Subcutaneous preadipocyte (primary cell): ENCODE results near the gene NDUFB10. TPM values are rescaled to one million over a fixed set of nuclear protein-coding genes. Genes with fewer than 3 reads are reported as not detected.

Experiments
- small RNA-seq: library from RNA; depleted of rRNA; stranded (forward); fragments of <200 nt; gene quantifications from one replicate; pipeline ENCODE3, GENCODE V24; 2012
- total RNA-seq: library from RNA; depleted of rRNA; stranded (reverse); fragments of >200 nt; gene quantifications from 2 replicates; pipeline ENCODE4 v1.2.3, GENCODE V29; 2012

NDUFB10 gene
- total RNA-seq: 133 and 161 TPM in 2 replicates

GRCh38 chr16:1959269-1960039 lies at the start of gene NDUFB10:
Gene NDUFB10 (plus strand): TSS chr16:1959538. CDS start chr16:1959625, 87 bp downstream.

DNA sequence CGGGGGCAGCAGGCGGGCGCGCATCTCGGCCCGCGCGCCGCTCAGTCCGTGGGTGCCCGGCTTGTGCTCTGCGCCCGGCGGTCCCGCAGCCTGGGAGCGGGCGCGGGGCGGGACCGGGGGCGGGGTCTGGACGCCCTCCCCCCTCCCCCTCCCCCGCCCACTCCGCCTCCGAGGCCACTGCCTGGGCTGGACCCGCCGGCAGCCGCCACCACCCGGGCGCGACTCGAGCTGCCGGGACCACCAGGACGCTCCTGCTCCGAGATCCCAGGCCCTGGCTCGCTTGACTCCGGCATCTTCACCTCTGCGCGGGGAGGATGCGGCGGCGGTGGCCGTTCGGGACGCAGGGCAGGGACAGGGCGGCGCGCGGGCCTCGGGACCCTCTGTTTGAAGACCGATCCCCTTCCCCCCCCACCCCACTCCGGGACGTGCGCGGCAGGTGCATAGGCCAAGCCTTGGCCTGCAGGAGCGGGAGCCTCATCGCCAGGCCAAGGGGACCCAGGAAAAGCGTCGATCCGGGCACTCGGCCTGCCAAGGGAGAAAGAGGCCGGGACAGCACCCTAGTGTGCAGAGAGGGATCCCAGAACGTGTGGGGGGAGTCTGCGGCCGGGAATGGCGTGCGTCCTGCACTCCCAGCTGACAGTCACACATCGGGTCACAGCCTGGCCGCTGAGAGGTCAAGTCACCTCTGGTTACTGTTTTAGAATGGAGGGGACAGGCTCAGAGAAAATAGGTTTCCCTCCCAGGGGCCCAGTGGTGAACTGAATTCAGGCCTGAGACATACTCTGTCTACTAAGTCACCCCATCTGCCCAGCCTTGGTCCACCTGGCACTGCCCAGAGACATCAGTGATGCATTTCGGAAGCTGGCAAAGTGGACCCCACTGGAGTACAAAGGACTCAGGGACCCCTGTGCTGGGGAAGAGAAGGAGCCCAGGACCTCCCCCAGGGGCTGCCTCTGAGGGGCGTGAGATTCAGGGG lies 40.7 kb upstream of the NDUFB10 start, which contains the start of gene HS3ST6:
Gene HS3ST6 (minus strand): TSS at position 65 of the 976 bp plus-strand sequence. CDS start 92 bp downstream, outside the sequence.

DNA sequence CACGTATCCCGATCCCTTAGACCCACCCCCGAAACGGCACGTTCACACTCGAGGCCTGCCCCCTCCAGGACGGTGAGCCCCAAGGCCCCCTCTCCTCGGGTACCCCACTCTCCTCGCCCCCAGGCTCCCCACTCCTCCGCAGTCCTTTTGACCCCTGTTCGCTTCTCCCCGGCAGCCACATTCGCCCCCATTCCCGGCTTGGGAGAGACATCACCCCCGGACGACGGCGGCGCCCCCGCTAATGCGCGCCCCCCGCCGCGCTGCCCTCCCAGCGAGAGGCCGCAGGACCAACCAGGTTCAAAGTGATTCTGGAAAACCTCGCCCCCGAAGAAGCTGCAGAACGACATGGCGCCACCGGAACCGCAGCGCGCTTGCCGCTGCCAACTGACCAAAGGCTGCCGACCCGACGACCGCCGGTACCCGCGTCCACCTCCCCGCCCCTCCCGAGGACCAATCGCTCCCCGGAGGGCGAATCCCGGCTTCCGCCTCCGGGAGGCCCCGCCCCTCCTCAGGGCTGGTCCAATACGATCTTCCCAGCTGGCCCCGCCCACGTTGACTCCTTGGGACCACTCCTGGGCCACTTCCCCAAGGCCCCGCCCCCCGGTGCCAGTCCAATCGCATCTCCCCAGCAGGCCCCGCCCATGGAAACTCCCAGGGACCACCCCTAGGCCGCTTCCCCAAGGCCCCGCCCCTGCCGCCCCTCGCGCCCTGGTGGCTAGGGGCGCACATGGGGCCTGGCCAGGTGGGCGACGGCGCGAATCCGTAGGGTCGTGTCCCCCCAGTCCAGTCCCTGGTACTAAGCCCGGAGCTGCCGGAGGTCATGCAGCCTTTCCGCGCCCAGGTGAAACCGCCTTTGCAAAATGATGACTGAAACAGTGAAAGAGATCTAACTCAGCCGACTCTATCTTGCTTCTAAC lies 16.3 kb upstream of the NDUFB10 start, which contains the start of gene MSRB1:
Gene MSRB1 (minus strand): TSS at position 390 of the 917 bp plus-strand sequence. CDS start 43 bp downstream, at position 347.

DNA sequence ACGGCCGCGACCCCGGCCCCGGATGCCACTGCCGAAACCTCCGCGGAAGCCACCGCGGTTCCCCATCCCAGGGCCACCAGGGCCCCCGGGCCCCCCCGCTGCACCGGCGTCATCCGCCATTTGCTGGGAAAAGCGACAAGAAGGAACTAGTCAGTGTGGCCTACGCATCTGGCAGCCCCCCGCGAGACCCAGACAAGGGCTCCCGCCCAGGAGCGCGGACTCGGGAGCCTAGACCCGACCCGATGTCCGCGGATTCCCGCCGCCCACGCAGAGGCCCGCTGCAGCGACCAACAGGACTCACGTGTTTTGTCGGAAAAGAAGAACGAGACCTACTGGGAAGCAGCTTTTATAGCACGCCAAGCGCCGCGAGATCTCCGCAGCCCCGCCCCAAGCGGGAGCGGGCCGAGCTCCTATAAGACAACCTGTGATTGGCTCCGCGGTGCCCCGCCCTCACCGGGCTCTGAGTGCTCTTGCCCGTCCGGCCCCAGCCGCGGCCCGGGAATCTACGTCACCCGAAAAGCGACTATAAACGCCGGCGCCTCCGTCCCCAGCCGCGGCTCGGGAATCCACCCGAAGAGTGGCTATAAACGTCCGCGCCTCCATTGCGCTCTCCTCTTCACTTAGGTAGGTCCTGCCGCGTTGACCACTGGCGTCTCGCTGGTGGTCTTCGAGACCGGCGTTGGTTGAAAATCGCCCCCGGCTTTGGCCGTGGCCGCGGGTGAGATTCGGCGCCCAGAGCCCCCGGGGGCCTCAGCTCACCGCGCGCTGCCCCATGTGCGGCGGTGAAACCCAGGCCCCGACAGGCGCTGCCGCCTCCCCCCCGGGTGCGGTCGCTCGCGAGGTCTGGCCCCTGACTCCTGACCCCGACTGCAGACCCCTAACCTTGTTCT lies 5.4 kb downstream of the NDUFB10 start, which contains the start of gene RPS2:
Gene RPS2 (minus strand): TSS at position 321 of the 890 bp plus-strand sequence. CDS start 201 bp downstream, at position 120.

GRCh38 chr16:1966460-1966859 lies 7.1 kb downstream of the NDUFB10 start, which contains the start of gene RNF151:
Gene RNF151 (plus strand): TSS chr16:1966856. CDS start chr16:1966882, 26 bp downstream.

GRCh38 chr16:1971796-1972489 lies 12.6 kb downstream of the NDUFB10 start, which contains the start of gene TBL3:
Gene TBL3 (plus strand): TSS chr16:1972053. CDS start chr16:1972165, 112 bp downstream.

DNA sequence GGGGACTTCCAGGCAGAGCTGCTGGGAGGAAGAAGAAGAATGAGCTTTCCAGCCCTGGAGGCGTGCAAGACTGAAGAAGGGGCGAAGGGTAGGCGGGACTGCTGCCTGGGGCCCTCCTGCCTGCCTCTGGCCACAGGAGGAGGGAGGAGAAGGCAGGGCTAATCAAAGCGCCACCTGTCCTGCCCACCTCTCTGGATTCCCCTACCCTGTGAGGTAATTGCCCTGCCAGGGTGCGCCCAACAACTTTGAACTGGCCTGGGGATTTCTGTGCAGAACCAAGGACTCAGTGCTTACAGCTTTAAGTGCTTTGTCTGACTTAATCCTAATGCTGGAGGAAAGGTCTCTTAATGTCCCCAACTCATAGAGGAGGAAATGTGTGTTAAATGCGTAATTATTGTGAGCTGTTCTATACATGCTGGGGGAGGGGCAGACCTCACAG lies 22.1 kb downstream of the NDUFB10 start, which contains the start of gene NOXO1:
Gene NOXO1 (minus strand): TSS at position 72 of the 439 bp plus-strand sequence. CDS start 290 bp downstream, outside the sequence.

DNA sequence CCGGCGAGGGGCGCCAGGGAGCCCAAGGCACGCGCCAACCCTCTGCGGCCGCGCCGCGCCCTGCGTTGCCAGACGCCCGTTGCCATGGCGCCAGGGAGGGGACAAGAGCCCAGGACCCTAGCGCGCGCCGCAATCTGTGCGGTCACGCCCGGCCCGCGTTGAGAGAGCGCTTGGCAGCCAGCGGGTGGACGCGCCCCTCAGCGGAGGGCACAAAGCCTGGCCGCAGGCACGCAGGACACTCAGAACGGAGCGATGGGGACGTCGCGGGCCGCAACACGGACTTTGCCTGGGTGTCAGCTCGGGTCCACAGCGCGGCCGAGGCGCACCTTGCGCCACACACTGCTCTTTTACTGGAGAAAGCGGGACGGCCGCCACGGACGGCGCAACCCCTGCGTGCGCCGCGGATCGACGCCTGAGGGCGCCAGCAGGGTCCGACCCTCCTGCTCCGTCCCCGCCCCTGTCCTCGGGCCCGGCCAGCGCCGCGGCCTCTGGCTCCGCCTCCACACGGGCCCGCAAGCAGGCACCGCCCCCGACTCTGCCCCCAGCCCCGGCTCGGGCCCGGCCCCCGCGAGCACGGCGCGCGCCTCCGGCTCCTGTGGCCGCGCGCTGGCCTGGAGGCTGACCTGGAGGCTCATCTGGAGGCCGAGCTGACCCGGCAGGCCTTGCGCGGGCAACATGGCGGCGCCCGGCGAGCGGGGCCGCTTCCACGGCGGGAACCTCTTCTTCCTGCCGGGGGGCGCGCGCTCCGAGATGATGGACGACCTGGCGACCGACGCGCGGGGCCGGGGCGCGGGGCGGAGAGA lies 24.4 kb downstream of the NDUFB10 start, which contains the start of gene GFER:
Gene GFER (plus strand): TSS at position 650 of the 803 bp plus-strand sequence. CDS start 26 bp downstream, at position 676.

DNA sequence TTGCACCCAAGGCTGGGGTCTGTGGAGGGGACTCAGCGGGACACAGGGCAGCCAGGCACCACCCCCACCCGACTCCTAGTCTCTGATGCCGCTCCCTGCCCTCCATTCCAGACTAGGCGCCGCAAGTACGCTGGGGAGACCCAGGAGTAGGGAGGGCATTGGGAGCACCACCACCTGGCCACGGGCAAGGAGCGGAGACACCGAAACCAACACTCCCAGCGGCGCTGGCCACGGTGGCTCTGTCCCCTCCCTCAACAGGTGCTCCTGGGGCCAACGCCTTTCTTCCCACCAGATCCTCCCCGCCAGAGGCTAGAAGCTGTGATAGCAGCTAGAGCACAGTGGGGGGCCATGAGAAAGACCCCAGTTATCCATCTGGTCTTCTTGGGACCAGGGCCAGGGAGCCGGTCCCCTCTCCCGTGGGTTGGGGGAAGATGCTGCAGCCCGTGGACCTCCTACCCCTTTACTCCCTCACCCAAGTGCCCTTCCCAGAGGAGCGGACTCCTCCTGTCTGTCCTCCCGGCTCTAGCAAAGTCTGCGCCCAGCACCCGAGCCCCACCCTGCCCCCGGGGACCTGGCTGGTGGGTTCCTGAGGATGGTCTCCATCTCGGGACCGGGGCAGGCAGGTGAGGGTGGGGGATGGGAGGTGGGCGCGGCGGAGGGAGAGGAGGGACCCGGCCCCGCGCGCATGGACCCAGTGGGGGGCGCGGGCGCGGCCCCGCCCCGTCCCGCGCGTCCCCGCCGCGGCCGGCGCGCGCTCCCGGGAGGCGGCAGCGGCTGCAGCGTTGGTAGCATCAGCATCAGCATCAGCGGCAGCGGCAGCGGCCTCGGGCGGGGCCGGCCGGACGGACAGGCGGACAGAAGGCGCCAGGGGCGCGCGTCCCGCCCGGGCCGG lies 30.1 kb downstream of the NDUFB10 start, which contains the start of gene SYNGR3:
Gene SYNGR3 (plus strand): TSS at position 762 of the 892 bp plus-strand sequence. CDS start 133 bp downstream, outside the sequence.

DNA sequence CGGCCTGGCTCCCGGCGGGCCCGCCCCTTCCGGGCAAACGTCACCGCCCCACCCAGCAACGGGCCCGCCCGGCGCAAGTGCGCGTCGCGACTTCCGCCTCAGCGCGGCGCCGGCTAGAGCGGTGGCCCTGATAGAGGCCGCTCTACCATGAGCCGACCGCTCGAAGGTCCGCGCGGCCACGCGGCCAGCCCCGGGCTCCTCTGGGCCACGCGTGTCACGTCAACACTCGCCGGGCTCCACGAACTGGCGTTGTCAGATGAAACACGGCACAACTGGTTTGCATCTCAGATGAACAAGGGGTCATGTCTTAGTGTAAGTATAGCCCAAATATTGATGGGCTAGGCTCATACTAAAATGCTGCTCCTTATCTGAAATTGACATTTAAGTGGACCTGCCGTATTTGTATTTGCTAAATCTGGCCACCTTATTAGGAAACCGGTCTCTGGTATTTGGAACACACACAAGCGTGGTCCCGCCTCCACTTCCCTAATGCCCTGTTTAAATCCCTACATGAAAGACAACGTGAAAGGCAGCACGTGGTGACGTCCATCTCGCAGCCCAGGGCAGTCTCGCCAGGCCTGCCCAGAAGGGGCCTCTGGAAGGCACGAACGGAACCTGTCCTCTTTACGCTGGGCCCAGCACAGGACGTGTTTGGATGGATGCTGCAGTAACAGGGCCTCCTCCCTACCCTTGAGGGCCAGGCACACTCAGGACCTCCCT lies 50.6 kb downstream of the NDUFB10 start, which contains the start of gene ZNF598:
Gene ZNF598 (minus strand): TSS at position 31 of the 720 bp plus-strand sequence.

Small RNA genes within 50 kb of the gene (small RNA-seq; reads per million reads assigned to genes)
- gene AC005363.2: 0.08 reads per million
- gene SNORA10: not detected
- not detected for gene SNORA64

Other genes with a start within 250 kb of the NDUFB10 start
- 29.9 and 37.5 TPM in 2 replicates for gene NME3, start 188.0 kb upstream of the NDUFB10 start, total RNA-seq
- 11.7 and 18.4 TPM in 2 replicates for gene EME2, start 186.7 kb upstream of the NDUFB10 start, total RNA-seq
- gene MRPS34, start 186.4 kb upstream of the NDUFB10 start, total RNA-seq: 68.0 and 88.2 TPM in 2 replicates
- 20.3 and 27.2 TPM in 2 replicates for gene SPSB3, start 177.0 kb upstream of the NDUFB10 start, total RNA-seq
- gene NUBP2, start 176.6 kb upstream of the NDUFB10 start, total RNA-seq: 69.8 and 79.4 TPM in 2 replicates
- gene IGFALS, start 165.8 kb upstream of the NDUFB10 start, total RNA-seq: under 0.01 TPM in 1 of 2 replicates, not detected in the other
- 14.7 and 24.3 TPM in 2 replicates for gene HAGH, start 132.7 kb upstream of the NDUFB10 start, total RNA-seq
- 52.6 and 61.7 TPM in 2 replicates for gene FAHD1, start 132.3 kb upstream of the NDUFB10 start, total RNA-seq
- gene MEIOB, start 87.4 kb upstream of the NDUFB10 start, total RNA-seq: not detected in 2 replicates
- not detected in 2 replicates for gene HS3ST6, start 41.1 kb upstream of the NDUFB10 start, total RNA-seq
- 12.7 and 15.4 TPM in 2 replicates for gene MSRB1, start 16.3 kb upstream of the NDUFB10 start, total RNA-seq
- not detected in 2 replicates for gene RPL3L, start 4.8 kb upstream of the NDUFB10 start, total RNA-seq
- 1,799 and 3,882 TPM in 2 replicates for gene RPS2, start 5.3 kb downstream of the NDUFB10 start, total RNA-seq
- gene RNF151, start 7.3 kb downstream of the NDUFB10 start, total RNA-seq: not detected in 2 replicates
- 49.2 and 51.6 TPM in 2 replicates for gene TBL3, start 12.5 kb downstream of the NDUFB10 start, total RNA-seq
- gene NOXO1, start 21.9 kb downstream of the NDUFB10 start, total RNA-seq: 0.39 TPM in 1 of 2 replicates, not detected in the other
- gene GFER, start 24.7 kb downstream of the NDUFB10 start, total RNA-seq: 9.9 and 13.1 TPM in 2 replicates
- gene SYNGR3, start 30.4 kb downstream of the NDUFB10 start, total RNA-seq: 0.73 and 1.4 TPM in 2 replicates
- gene ZNF598, start 50.3 kb downstream of the NDUFB10 start, total RNA-seq: 26.8 and 35.0 TPM in 2 replicates
- gene NPW, start 60.2 kb downstream of the NDUFB10 start, total RNA-seq: 1.5 TPM in 1 of 2 replicates, not detected in the other
- 4.8 and 5.1 TPM in 2 replicates for gene NHERF2, start 67.4 kb downstream of the NDUFB10 start, total RNA-seq
- gene NTHL1, start 88.3 kb downstream of the NDUFB10 start, total RNA-seq: 19.7 and 31.6 TPM in 2 replicates
- gene TSC2, start 88.4 kb downstream of the NDUFB10 start, total RNA-seq: 56.2 and 62.2 TPM in 2 replicates
- 95.8 and 107 TPM in 2 replicates for gene PKD1, start 176.4 kb downstream of the NDUFB10 start, total RNA-seq
- under 0.01 and 0.20 TPM in 2 replicates for gene RAB26, start 189.1 kb downstream of the NDUFB10 start, total RNA-seq
- gene TRAF7, start 196.2 kb downstream of the NDUFB10 start, total RNA-seq: 61.0 and 70.0 TPM in 2 replicates
- under 0.01 and 0.73 TPM in 2 replicates for gene CASKIN1, start 237.1 kb downstream of the NDUFB10 start, total RNA-seq
- 26.0 and 36.7 TPM in 2 replicates for gene MLST8, start 245.9 kb downstream of the NDUFB10 start, total RNA-seq